HL-60 (cell line): ENCODE results near the gene ATXN3.

Source experiments
- DNase-seq, 2 experiments: peaks; one replicate each; pipeline ENCODE4 v3.0.0-alpha.2; 2010 to 2020; ENCODE audit warnings: low read depth in 1 of 2, low spot score in 1 of 2
- H3K27ac ChIP-seq: fragments of 250-450 bp; sonication (Bioruptor Pico); replicated peaks from 2 replicates; pipeline ENCODE4 v1.5.1; 2020; ENCODE audit warnings: mild to moderate bottlenecking, moderate library complexity
- H3K27me3 ChIP-seq: fragments of 250-450 bp; sonication (Bioruptor Pico); 2 replicates; pipeline ENCODE4 v1.5.1; 2021; ENCODE audit warnings: mild to moderate bottlenecking, moderate library complexity; ENCODE audit not compliant: insufficient read depth, poor library complexity, severe bottlenecking
- H3K4me3 ChIP-seq: replicated peaks from 2 replicates; pipeline ENCODE4 v1.5.1; 2011; ENCODE audit warnings: mild to moderate bottlenecking, control low read depth, low read length; ENCODE audit not compliant: insufficient read depth
- GABPA ChIP-seq: IDR thresholded peaks from 2 replicates; pipeline ENCODE4 v1.6.1; 2012; ENCODE audit warnings: low read depth
- POLR2AphosphoS5 ChIP-seq: IDR thresholded peaks from 2 replicates; pipeline ENCODE4 v1.6.1; 2012; ENCODE audit warnings: low read depth
- REST ChIP-seq: IDR thresholded peaks from 2 replicates; pipeline ENCODE4 v1.6.1; 2012; ENCODE audit warnings: low read depth; ENCODE audit not compliant: insufficient replicate concordance
- SPI1 ChIP-seq: IDR thresholded peaks from 2 replicates; pipeline ENCODE4 v1.6.1; 2012; ENCODE audit warnings: low read depth, mild to moderate bottlenecking, borderline replicate concordance
- TF ChIP-seq, protein P1 (sequence below): IDR thresholded peaks from one replicate; pipeline ENCODE4 v1.5.1; 2011; ENCODE audit warnings: low read length, control low read depth, inconsistent platforms; ENCODE audit not compliant: insufficient read depth

Gene ATXN3

DNA sequence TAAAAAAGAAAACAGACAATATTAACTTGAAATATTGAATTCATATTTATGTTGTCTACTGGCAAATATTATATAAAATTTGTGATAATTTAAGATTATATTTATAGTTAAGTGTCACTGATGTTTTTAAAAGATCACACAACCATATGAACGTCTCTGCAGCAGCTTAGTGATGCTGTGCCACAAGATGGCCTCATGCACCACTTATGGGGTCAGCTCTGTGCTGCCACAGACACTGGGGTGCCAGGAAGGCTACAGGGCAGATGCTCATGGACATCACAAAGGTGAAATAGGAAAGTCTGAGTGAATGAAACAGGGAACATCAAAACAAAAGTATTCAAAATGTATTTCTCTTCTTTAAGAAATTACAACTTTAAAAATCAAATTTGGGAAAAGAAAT lies 13.1 kb downstream of the ATXN3 start:
- no peak overlapping the region for H3K4me3 ChIP-seq
- no peak for DNase-seq
- H3K27ac ChIP-seq = no peak overlapping the region
- TF ChIP-seq POLR2AphosphoS5 (no peak), REST (no peak), SPI1 (no peak), GABPA (no peak)
- TF ChIP-seq, protein P1, sequence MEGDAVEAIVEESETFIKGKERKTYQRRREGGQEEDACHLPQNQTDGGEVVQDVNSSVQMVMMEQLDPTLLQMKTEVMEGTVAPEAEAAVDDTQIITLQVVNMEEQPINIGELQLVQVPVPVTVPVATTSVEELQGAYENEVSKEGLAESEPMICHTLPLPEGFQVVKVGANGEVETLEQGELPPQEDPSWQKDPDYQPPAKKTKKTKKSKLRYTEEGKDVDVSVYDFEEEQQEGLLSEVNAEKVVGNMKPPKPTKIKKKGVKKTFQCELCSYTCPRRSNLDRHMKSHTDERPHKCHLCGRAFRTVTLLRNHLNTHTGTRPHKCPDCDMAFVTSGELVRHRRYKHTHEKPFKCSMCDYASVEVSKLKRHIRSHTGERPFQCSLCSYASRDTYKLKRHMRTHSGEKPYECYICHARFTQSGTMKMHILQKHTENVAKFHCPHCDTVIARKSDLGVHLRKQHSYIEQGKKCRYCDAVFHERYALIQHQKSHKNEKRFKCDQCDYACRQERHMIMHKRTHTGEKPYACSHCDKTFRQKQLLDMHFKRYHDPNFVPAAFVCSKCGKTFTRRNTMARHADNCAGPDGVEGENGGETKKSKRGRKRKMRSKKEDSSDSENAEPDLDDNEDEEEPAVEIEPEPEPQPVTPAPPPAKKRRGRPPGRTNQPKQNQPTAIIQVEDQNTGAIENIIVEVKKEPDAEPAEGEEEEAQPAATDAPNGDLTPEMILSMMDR = no peak
- no peaks in the 10 kb centered on the region for H3K27me3 ChIP-seq

DNA sequence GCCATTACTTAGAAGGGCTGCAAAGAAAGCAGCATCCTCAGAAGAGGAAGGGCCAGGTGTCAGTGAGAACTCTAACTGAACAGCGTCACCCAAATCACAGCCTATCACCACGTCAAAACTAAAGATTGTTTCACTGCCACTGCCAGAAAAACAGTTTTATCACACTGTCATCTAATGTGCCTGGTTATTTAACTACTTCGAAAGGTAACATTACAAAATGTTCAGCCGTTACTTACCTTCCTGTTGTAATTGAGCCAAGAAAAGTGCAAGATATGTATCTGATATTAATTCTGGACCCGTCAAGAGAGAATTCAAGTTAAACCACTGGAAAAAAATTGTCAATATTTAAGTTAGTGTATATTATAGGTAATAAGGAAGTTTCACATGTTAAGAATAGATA lies 17.9 kb downstream of the ATXN3 start:
- Histone ChIP-seq H3K4me3 (no peak overlapping the region), H3K27me3 (no peaks in the 10 kb centered on the region), H3K27ac (no peak overlapping the region)
- no peak for DNase-seq
- no peak for TF ChIP-seq REST
- TF ChIP-seq GABPA = no peak
- TF ChIP-seq SPI1 = no peak
- TF ChIP-seq POLR2AphosphoS5 = no peak
- TF ChIP-seq, protein P1 = no peak

DNA sequence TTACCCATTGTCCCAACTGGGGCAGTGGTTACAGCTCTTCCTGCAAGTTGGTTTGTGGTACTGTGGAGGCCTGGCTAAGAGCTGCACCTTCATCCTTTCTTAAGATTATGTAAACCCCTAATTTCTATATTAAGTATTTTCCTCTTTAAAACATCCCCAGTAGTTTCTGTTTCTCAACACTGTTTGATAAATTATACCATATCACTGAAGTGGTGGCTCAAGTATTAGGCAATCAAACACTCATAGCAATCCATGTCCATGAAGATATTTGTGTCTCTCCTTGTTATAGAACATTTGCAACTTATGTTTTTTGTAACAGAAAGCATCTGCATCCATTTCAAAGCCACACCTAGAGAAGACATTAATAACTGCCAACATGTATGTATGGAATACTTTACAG lies 31.8 kb downstream of the ATXN3 start:
- H3K27ac ChIP-seq = no peak overlapping the region
- no peaks in the 10 kb centered on the region for H3K27me3 ChIP-seq
- TF ChIP-seq SPI1 = no peak
- TF ChIP-seq POLR2AphosphoS5 = no peak
- TF ChIP-seq, protein P1 = no peak
- TF ChIP-seq GABPA = no peak
- TF ChIP-seq REST = no peak
- no peak overlapping the region for H3K4me3 ChIP-seq
- peak in 1 of 2 experiments; percentile 18 for DNase-seq
